ENCODE data around the gene TTC6.

TTC6 gene

GRCh38 chr14:37601865-37602264 lies 6.4 kb downstream of the TTC6 start:
- TF ChIP-seq CTCF (IDR thresholded peaks at IDR 0.05; ENCODE audit: extremely low read depth, insufficient read depth, missing control alignments), result no peak
- in situ Hi-C loops (cut with MboI; ENCODE audit: low pct_unique_long_range_greater_than_20kb, low sequenced_read_pairs, unreplicated experiment), result no loop called here

GRCh38 chr14:37602605-37603453 lies 7.4 kb downstream of the TTC6 start:
- in situ Hi-C loops (cut with MboI; ENCODE audit: low pct_unique_long_range_greater_than_20kb, low sequenced_read_pairs, unreplicated experiment), result no loop called here
- TF ChIP-seq CTCF (IDR thresholded peaks at IDR 0.05; ENCODE audit: extremely low read depth, insufficient read depth, missing control alignments), result no peak
- no peak for DNase-seq (ENCODE audit: low spot score)

More at GRCh38 chr14:37601865-37602264, 6.4 kb downstream of the TTC6 start:
- no peak for DNase-seq (ENCODE audit: low spot score)

GRCh38 chr14:37603688-37604251 lies 8.3 kb downstream of the TTC6 start:
- DNase-seq (ENCODE audit: low spot score), result no peak
- TF ChIP-seq CTCF (IDR thresholded peaks at IDR 0.05; ENCODE audit: extremely low read depth, insufficient read depth, missing control alignments), result no peak
- in situ Hi-C loops (cut with MboI; ENCODE audit: low pct_unique_long_range_greater_than_20kb, low sequenced_read_pairs, unreplicated experiment), result no loop called here

- in situ Hi-C loops (cut with MboI; ENCODE audit: low pct_unique_long_range_greater_than_20kb, low sequenced_read_pairs, unreplicated experiment), result no loop called here
- TF ChIP-seq CTCF (IDR thresholded peaks at IDR 0.05; ENCODE audit: extremely low read depth, insufficient read depth, missing control alignments), result no peak
- DNase-seq (ENCODE audit: low spot score), result no peak
Measured at GRCh38 chr14:37606678-37607077, 11.2 kb downstream of the TTC6 start.

GRCh38 chr14:37608649-37609048 lies 13.2 kb downstream of the TTC6 start:
- in situ Hi-C loops (cut with MboI; ENCODE audit: low pct_unique_long_range_greater_than_20kb, low sequenced_read_pairs, unreplicated experiment), result no loop called here
- TF ChIP-seq CTCF (IDR thresholded peaks at IDR 0.05; ENCODE audit: extremely low read depth, insufficient read depth, missing control alignments), result no peak

GRCh38 chr14:37610945-37611523 lies 15.6 kb downstream of the TTC6 start:
- in situ Hi-C loops (cut with MboI; ENCODE audit: low pct_unique_long_range_greater_than_20kb, low sequenced_read_pairs, unreplicated experiment), result no loop called here
- no peak for DNase-seq (ENCODE audit: low spot score)

More at GRCh38 chr14:37608649-37609048, 13.2 kb downstream of the TTC6 start:
- no peak for DNase-seq (ENCODE audit: low spot score)

More at GRCh38 chr14:37610945-37611523, 15.6 kb downstream of the TTC6 start:
- TF ChIP-seq CTCF (IDR thresholded peaks at IDR 0.05; ENCODE audit: extremely low read depth, insufficient read depth, missing control alignments), result no peak

All from GM13977 (cell line).